Kidney capillary endothelial cell (primary cell): ENCODE results near the gene SRPK3.

Source experiments
- DNase-seq: peaks from one replicate; pipeline ENCODE4 v3.0.0-alpha.2; 2018; ENCODE audit warnings: low spot score

Gene SRPK3

DNA sequence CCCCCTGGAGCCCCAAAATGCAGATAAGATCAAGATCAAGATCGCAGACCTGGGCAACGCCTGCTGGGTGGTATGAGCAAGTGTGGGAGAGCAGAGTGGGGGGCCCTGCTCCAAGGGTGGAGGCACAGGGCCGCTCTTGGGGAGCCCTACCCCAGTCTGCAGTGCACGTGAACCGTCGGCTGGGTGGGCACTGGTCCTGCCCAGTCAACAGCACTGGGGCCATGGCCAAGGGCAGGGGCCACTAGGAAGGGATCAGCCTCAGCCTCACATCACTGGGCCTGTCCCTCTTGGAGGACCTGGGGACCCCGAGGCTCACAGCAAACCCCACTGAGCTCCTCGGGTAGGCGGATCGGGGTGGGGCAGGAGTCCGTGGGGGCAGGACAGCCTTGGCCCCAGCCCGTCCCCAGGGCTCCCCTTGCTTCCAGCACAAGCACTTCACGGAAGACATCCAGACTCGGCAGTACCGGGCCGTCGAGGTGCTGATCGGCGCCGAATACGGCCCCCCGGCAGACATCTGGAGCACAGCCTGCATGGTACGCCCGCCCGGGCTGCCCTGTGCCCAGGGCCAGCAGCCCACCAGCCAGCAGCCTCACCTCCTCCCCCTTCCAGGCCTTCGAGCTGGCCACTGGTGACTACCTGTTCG, 3.6 kb downstream of the SRPK3 start:
- no peak for DNase-seq

DNA sequence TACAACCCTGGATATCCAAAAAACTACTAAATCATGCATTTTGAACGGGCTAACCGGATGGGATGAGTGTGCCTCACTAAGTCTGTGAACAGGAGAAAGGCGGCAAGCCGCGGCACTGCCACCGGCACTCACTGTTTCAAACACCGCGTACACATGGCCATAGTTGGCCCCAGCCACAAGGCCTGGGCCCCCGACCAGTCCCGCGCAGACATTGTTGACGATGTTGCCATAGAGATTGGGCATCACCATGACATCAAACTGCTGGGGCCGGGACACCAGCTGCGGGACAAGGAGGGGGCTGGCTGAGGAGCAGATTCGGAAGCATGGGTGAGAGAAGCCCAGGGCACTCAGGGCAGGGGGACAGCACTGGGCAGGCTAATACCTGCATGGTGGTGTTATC, 5.8 kb downstream of the SRPK3 start:
- DNase-seq: no peak

DNA sequence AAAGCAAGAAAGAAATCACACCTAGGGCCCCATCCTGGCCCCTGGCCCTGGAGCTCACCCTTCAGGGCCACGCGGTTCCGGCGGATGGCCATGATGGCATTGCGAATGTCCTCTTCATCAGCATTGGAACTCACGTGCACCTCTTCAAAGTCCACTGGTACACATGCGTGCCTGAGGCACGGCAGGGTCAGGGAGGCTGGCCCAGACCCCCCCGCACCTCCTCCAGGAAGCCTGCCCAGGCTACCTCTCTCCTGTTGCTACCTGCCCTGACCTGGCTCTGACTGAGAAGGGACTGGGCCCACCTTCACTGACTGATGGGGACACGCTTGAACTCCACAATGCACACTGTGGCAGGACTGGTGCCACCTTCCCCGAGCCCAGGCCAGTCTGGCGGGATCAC, 8.8 kb downstream of the SRPK3 start:
- no peak for DNase-seq

DNA sequence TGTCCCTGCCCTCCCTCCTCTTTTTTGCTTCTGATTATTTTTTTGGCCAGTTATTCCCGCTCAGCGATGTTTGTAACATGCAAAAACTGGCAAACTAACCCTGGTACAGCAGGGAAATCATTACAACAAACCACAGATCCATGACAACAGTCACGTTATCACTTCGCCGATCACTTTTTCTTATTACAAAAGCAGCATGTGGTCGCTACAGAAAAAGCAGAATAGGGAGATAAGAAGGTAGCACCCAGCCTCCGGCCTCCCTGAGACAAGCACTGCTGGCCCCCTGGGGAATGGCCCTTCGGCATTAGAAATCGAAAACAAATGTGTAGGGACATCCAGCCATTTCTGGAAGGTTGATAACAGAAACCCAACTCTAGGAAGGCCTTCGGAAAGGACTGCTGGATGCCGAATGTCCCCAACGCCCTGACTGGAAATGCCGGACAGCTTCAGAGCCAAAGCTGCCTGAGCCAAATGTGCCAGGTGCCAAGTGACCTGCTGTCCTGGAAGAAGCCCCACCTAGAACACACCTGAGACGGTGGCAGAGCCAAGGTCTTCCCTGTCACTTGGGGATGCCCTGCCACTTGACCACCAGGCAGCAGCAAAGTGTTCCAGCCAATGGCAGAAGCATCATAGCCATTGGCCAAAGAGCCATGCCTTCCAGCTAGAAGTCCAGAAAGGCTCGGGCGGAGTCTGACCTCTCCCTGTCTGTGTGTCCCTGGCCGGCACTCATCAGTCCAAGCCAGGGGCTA, 10.4 kb downstream of the SRPK3 start:
- DNase-seq: no peak

DNA sequence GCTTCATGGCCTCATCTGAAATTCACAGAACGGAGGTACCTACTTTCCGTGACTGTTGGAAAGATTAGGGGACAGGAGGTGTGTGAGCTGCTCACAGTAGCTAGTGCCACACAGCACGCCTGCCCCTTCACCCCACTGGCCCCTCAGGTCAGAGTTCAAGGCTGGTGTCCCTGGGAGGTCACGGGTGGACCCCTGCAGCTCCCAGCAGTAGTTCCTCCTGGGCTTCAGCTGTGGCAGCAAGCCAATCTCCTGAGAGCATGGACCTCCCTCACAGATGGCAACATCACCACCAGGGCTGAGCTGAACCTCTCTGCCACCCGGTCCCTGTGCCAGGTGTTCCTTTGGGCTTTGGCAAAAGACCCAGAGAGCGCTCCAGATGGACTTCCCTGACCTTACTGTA, 11.5 kb downstream of the SRPK3 start:
- no peak for DNase-seq

- DNase-seq: peak; percentile 12
Observed at GRCh38 chrX:153793291-153793690, 12.4 kb downstream of the SRPK3 start.

GRCh38 chrX:153794018-153794896, 13.4 kb downstream of the SRPK3 start, which contains the start of the genes IDH3G and SSR4:
Gene IDH3G, minus strand, starts transcription at chrX:153794375. Its CDS starts 49 bp downstream, at chrX:153794326.
Gene SSR4, plus strand, starts transcription at chrX:153794668. Its CDS starts 20 bp downstream, at chrX:153794688.
- DNase-seq: peak; percentile 75

GRCh38 chrX:153794897-153795816, 14.3 kb downstream of the SRPK3 start:
- no peak for DNase-seq

DNA sequence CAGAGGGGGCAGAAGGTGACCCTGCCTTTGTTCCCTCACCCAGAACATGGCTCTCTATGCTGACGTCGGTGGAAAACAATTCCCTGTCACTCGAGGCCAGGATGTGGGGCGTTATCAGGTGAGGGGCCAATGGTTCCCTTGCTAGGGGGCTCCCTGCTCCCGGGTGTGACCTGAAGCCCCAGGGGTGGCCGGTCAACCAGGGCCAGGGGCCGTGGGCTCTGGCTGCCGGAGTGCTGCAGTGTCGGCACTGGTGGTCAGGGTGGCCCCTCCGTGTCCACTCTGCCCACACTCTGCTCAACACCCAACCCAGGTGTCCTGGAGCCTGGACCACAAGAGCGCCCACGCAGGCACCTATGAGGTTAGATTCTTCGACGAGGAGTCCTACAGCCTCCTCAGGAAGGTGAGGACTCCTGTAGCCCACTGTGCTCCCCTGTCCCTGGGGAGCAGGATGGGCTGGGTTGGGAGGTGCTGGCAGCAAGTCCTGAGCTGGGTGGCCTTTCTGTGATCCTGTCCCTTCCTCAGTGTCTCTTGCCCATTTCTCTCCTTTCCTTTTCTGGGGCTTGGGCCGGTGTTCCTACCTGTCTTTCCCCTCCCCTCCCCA, 16.7 kb downstream of the SRPK3 start:
- DNase-seq: no peak

- DNase-seq: no peak
Observed at GRCh38 chrX:153799326-153799725, 18.5 kb downstream of the SRPK3 start.

DNA sequence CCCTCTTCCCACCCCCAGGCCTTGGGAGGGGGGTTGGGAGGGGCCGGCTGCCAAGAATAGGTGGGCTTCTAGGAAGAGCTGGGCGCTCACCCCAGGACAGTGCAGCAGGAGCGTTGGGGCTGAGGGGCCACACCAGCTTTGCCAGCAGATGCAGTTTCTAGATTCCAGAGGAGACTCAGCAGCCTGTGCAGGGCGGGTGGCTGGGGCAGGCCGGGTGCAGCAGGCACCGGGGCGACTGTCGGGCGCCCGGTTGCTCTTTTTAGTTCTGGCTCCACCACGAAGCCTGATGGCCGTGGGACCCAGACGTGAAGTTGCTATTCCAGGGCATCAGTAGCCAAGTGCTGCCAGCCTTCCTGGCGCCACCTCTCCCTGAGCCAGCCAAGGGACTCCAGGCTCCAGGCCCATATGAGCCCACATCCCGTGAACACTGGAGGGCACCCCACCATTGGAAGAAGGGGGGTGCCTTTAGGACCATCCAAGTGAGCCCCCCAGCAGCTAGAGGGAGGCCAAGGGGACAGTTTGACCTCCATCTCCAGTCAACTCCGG, 19.4 kb downstream of the SRPK3 start:
- no peak for DNase-seq

DNA sequence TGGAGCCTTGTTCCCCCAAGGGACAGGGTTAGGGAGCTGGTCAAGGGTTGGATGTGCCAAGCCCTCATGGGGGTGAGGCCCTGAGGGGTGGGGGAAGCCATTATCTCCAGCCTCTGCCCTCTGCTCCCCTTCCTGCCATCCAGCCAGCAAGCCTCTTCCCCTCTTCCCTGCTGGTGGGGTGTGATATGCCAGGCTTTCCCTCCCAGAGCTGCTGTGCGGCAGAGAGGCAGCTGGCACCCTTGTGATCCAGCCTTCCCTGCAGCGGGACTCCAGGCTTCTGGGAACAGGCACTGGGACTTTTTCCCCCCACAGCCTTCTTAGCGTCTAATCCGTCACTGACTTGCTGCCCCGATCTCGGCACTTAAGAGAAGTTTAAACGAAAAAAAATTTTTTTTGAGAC, 19.9 kb downstream of the SRPK3 start:
- DNase-seq: no peak

DNA sequence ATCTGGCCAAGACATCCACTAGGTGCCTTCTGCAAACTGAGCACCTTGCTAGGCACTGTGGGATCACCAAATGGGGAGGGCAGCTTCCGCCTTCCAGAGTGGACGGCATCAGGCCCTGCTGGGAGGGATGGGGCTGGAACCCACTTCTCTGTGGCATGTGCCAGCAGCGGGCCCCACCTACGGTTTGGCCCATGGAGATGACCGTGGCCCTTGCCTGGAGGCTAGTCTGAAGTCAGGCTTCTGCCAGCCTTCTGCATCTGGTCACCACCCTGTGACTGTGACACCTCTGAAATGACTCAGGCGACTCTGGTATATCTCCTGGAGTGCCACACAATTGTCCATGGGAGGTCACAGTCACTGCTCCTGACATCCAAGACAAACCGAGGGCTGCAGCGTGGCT, 20.8 kb downstream of the SRPK3 start:
- no peak for DNase-seq

- DNase-seq: no peak
Observed at GRCh38 chrX:153802513-153803045, 21.7 kb downstream of the SRPK3 start.

DNA sequence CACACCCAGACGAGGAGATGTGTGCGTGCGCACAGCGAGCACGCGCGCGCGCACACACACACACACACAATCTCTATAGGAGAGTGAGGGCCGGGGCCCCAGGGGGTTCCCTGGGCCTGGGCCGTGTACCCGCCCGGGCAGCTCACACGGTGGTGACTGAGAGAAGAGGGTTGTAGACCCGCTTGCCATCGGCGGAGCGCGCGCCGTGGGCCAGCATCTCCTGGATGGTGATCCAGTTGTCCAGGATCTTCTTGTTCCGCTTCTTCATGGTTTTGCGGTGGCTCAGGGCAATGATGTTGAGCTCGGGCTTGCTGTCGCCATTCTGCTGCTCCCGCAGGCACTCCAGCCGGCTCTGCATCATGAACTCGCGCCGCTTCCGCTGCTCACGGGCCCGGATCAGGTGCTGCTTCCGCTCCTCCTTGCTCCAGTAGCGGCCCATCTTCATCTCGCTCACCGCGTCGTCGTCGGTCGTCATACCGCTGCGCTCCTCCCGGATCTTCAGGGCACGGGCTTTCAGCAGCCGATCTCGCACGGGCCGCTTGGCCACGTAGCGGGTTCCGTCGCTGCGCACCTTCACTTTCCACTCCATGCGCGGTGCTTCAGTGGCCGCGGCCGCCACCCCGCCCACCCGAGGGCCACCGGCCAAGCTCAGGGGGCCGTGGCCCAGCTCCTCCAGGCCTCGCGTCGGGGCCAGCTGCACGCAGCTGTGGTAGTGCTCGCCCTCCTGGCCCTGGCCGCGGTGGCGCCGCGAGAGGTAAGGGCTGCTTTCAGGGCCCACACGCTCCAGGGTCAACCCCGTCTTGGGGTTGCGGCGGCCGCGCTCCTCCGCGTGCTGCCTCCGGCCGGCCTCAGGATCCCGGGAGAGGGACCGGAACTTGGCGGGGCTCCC, 22.6 kb downstream of the SRPK3 start:
- DNase-seq: no peak

GRCh38 chrX:153804100-153804595, 23.3 kb downstream of the SRPK3 start:
- DNase-seq: no peak

GRCh38 chrX:153804621-153805020, 23.8 kb downstream of the SRPK3 start:
- DNase-seq: no peak

DNA sequence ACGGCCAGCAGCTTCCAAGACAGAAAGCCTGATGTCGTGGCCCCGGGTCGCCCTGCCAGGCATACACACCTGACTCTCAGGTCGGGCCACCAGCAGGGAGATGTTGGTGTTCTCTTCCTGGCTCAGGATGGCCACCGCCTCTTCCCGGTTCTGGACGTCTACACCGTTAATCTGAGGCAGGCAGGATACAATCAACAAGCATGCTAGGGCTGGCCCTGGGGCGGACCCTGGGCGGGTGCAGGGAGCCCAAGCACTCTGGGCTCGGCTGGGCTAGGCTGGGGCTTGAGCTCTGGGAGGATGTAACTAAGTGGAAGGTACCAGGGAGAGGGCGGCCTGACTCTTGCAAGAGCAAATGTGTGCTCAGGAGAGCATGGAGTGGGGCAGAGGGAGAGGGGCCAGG, 24.6 kb downstream of the SRPK3 start:
- no peak for DNase-seq

DNA sequence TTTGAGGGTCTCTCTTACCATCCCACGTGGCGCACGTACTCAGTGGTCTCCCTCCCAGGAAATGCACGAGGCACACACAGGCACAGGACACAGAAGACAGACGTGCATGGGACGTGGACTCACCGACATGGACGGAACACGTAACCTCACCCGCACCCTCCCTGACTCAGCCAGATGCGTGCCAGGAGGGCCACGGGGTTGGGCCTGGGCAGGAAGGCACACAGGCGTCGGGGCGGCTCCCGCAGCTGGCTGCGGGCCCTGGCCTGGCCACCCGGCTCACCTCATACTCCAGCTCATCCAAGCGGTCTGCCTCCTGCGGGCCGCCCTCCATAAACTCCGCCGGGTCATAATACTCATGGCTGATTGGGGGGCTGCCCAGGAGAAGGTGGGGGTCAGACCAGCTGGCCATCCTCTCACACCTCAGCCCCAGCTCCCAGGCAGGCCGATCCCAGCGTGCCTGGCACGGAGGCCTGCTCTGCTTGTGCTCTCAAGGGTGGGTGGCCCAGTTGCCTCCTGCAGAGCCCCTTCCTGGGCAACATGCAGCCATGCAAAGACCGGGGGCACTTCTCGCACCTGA, 26.2 kb downstream of the SRPK3 start:
- no peak for DNase-seq
